NCI-H526 treated with DMSO at 0.1 percent for 48 hours (cell line): ENCODE results near the gene TFEC.
A peak's percentile ranks its signal among the peaks of the same experiment; 100 is the strongest.

Experiments
- DNase-seq: peaks from one replicate; lab custom pipeline; 2025; lab: John Stamatoyannopoulos, UW

Gene TFEC

GRCh38 chr7:115924411-115924810, 106.2 kb downstream of the TFEC start:
- DNase-seq: no peak

GRCh38 chr7:115920367-115920766, 110.2 kb downstream of the TFEC start:
- no peak for DNase-seq

- DNase-seq: no peak
Observed at GRCh38 chr7:115914951-115915350, 115.6 kb downstream of the TFEC start.

GRCh38 chr7:115911465-115911864, 119.1 kb downstream of the TFEC start:
- no peak for DNase-seq

- peak; percentile 62 for DNase-seq
Observed at GRCh38 chr7:115910541-115911164, 119.9 kb downstream of the TFEC start.

GRCh38 chr7:115906731-115907130, 123.8 kb downstream of the TFEC start:
- no peak for DNase-seq

DNA sequence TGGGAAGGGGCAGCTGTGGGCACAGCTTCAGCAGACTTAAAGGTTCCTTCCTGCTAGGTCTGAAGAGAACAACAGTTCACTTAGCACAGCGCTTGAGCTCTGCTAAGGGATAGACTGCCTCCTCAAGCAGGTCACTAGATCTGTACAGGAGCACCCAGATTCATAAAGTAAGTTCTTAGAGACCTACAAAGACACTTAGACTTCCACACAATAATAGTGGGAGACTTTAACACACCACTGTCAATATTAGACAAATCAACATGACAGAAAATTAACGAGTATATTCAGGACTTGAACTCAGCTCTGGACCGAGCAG, 140.9 kb downstream of the TFEC start:
- no peak for DNase-seq

DNA sequence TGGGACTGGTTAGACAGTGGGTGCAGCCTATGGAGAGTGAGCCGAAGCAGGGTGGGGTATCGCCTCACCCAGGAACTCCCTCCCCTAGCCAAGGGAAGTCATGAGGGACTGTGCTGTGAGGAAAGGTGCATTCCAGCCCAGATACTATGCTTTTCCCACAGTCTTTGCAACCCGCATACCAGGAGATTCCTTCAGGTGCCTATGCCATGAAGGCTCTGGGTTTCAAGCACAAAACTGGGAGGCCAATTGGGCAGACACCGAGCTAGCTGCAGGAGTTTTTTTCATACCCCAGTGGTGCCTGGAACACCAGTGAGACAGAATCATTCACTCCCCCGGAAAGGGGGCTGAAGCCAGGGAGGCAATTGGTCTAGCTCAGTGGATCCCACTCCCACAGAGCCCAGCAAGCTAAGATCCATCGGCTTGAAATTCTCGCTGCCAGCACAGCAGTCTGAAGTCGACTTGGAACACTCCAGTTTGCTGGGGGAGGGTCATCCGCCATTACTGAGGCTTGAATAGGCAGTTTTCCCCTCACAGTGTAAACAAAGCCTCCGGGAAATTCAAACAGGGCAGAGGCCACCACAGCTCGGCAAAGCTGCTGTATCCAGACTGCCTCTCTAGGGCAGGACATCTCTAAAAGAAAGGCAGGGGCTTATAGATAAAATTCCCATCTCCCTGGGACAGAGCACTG, 141.4 kb downstream of the TFEC start:
- DNase-seq: no peak

DNA sequence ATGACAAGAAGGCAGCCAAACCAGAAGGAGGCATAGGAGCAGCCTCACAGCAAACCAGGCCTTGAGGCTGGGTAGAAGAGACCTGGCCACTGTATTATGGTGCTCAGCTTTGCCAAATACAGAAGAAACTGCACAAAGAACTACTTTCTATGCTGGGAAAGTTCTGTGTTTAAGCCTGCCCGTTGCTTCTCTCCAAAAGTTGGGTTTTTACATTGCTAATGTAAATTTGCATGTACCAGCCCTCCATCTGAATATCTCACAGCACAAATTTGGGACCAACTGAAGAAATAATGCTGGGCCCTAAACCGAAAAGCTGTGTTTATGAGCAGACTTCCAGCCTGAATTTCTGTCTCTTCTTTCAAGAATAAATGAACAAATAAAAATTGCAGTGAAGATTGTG, 145.0 kb downstream of the TFEC start:
- no peak for DNase-seq
